ENCODE data around the gene TUBAL3. TPM values are rescaled to one million over a fixed set of nuclear protein-coding genes. Genes with fewer than 3 reads are reported as not detected.

Gene TUBAL3
- total and polyA plus RNA-seq, 2 of the 4 experiments (the other 2 are of a cell fraction) = not detected

GRCh38 chr10:5434017-5434753 lies 29.6 kb upstream of the TUBAL3 start:
- peak overlapping the region; percentile 30; the same call in 1 of the 2 replicates for H4K5ac ChIP-seq (ENCODE audit: low read depth, low read length)
- in situ Hi-C loops (cut with MboI; ENCODE audit: low sequenced_read_pairs) = no loop called here
- no CpG with 5 or more reads among the region's 3 CpGs for WGBS, 2 experiments (ENCODE audit: extremely low coverage in 2 of 2, insufficient read length in 1 of 2)

More at GRCh38 chr10:5434017-5434753, 29.6 kb upstream of the TUBAL3 start:
- no peak for TF ChIP-seq MAZ (IDR thresholded peaks at IDR 0.05; ENCODE audit: borderline replicate concordance, low read depth, low read length)
- no peak for TF ChIP-seq ELK1 (IDR thresholded peaks at IDR 0.05; ENCODE audit: borderline replicate concordance, low read depth, low read length)
- TF ChIP-seq RCOR1 (IDR thresholded peaks at IDR 0.05; ENCODE audit: insufficient replicate concordance, low read length) = no peak
- TF ChIP-seq CHD1 (IDR thresholded peaks at IDR 0.05; ENCODE audit: low read depth, low read length) = no peak
- no peak for TF ChIP-seq NFE2L2 (IDR thresholded peaks at IDR 0.05; ENCODE audit: low read depth, low read length)
- TF ChIP-seq SMC3 (IDR thresholded peaks at IDR 0.05; ENCODE audit: low read depth, low read length) = peak; percentile 66
- 0 out of 2 replicates have a peak, but pooled peaks have one; percentile 10 for TF ChIP-seq MAFK (IDR thresholded peaks at IDR 0.05; ENCODE audit: low read depth, low read length)
- peak; percentile 66 for TF ChIP-seq RAD21 (IDR thresholded peaks at IDR 0.05; ENCODE audit: low read length)
- TF ChIP-seq POLR2A (IDR thresholded peaks at IDR 0.05; ENCODE audit: low read depth, low read length) = no peak
- no peak for TF ChIP-seq USF2 (IDR thresholded peaks at IDR 0.05; ENCODE audit: low read depth, low read length)
- TF ChIP-seq FOS (IDR thresholded peaks at IDR 0.05; ENCODE audit: low read depth, low read length) = no peak
- peak; percentile 74 for TF ChIP-seq CTCF (conservative IDR thresholded peaks at IDR 0.05; ENCODE audit: low read depth, low read length)
- intact Hi-C loops (cut with micrococcal nuclease) = loop anchor here (1.0 kb wide), 2 partner anchors 585 to 619 kb away; no protein-coding TSS in a partner anchor
- Histone ChIP-seq H2BK15ac (ENCODE audit: low read depth, low read length) (no peak overlapping the region), H4K20me1 (ENCODE audit: insufficient read depth, low read length) (no peaks in the 10 kb centered on the region), H3K27ac (ENCODE audit: insufficient read depth, low read length) (peak overlapping the region; percentile 74; the same call in 1 of the 2 replicates), H3K4ac (ENCODE audit: low read depth, low read length) (no peak overlapping the region), H4K8ac (ENCODE audit: low read depth in 2 of 2, low read length in 2 of 2) (0 out of 4 replicates have a peak overlapping the region, but pooled peaks of 1 of the 2 experiments have one; percentile 7), H3K79me1 (ENCODE audit: low read depth in 1 of 2, low read length in 2 of 2) (peaks cover 8 to 16% of the 10 kb centered on the region in 2 experiments; a peak in 2 of 4 replicates), H4K91ac (ENCODE audit: insufficient read depth, low read depth, low read length) (no peak overlapping the region), H2AFZ (replicated peaks; ENCODE audit: low read length, poor library complexity) (peak overlapping the region; percentile 29), H2BK120ac (ENCODE audit: low read depth, low read length) (no peak overlapping the region), H3K9me1 (ENCODE audit: insufficient read depth, low read length) (no peaks in the 10 kb centered on the region; the same call in 1 of the 2 replicates), H3K18ac (ENCODE audit: low read depth, low read length) (peak overlapping the region; percentile 8; the same call in 1 of the 2 replicates), H3K23ac (ENCODE audit: low read depth, low read length) (peak overlapping the region; percentile 26; the same call in 1 of the 2 replicates), H2BK5ac (ENCODE audit: low read depth, low read length, poor library complexity, severe bottlenecking) (peak overlapping the region; percentile 84), H2AK9ac (replicated peaks; ENCODE audit: low read depth, low read length, poor library complexity) (no peak overlapping the region), H3K36me3 (ENCODE audit: control insufficient read depth, insufficient read depth, low read length) (no peaks in the 10 kb centered on the region), H2AK5ac (ENCODE audit: low read depth, low read length) (no peak overlapping the region; the same call in 1 of the 2 replicates), H2BK20ac (ENCODE audit: low read depth, low read length) (no peak overlapping the region), H3K4me1 (ENCODE audit: control insufficient read depth, insufficient read depth, low read length) (peaks cover 7% of the 10 kb centered on the region), H3K27me3 (ENCODE audit: control insufficient read depth, insufficient read depth, low read length) (no peaks in the 10 kb centered on the region), H3K9me3 (ENCODE audit: control insufficient read depth, insufficient read depth, low read length) (no peaks in the 10 kb centered on the region; the same call in 1 of the 2 replicates), H3K9ac (ENCODE audit: low read depth, low read length) (peak overlapping the region; percentile 45), H3K14ac (replicated peaks; ENCODE audit: low read depth, low read length) (no peak overlapping the region; the same call in 1 of the 2 replicates), H3K56ac (ENCODE audit: extremely low read depth, insufficient read depth, low read length) (no peak overlapping the region), H3K4me2 (ENCODE audit: low read depth, low read length) (peak overlapping the region; percentile 78), H3K4me3 (ENCODE audit: insufficient read depth, low read depth, low read length) (no peak overlapping the region)
- BruUV-seq (replicated peaks) = no TSS peak
- POLR2A ChIA-PET (ENCODE audit: unreplicated experiment) = no interaction called here
- DNase-seq (peak; percentile 81), ATAC-seq (ENCODE audit: low read depth) (peak; percentile 89)
- CTCF ChIA-PET = interaction anchor here (0.6 to 2.5 kb wide), 14 partner anchors 8 to 631 kb away, joined by 3 to 13 read pairs (median 4); no protein-coding TSS in a partner anchor
- dilution Hi-C loops (cut with HindIII; ENCODE audit: low sequenced_read_pairs, unreplicated experiment) = no loop called here
